Measurements from ENCODE around the gene HDAC9.

GRCh38 chr7:18889436-18889835 lies 393.9 kb downstream of the HDAC9 start:
- TF ChIP-seq EZH2 (IDR thresholded peaks at IDR 0.05; ENCODE audit: insufficient read depth, low read length) (no peak), CTCF (IDR thresholded peaks at IDR 0.05; ENCODE audit: insufficient read depth, low read depth, low read length) (no peak)

Measured in astrocyte (in vitro differentiated cells and primary cell).